A549 (cell line): ENCODE results near the gene CDH2.

Experiments used
- POLR2A ChIP-seq: IDR thresholded peaks from 2 replicates; pipeline ENCODE4 v1.6.1; 2012; ENCODE audit warnings: mild to moderate bottlenecking, low read length
- RAD21 ChIP-seq, 2 experiments: fragments of >200 bp in 1 of 2; sonication (Bioruptor Twin) in 1 of 2; formaldehyde crosslinking in 1 of 2; IDR thresholded peaks in 1 of 2; conservative IDR thresholded peaks in 1 of 2; 2 replicates in 1 of 2; 3 replicates in 1 of 2; pipeline ENCODE4 v1.6.1; 2012 to 2018; ENCODE audit warnings: inconsistent platforms in 1 of 2

DNA sequence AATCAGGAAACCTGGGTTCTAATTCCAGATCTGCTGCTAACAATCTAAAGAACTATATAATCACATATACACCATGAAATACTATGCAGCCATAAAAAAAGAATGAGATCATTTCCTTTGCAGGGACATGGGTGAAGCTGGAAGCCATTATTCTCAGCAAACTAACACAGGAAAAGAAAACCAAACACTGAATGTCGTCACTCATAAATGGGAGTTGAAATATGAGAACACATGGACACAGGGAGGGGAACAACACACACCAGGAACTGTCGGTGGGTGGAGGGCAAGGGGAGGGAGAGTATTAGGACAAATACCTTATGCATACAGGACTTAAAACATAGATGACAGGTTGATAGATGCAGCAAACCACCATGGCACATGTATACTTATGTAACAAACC lies 33.2 kb downstream of the CDH2 start:
- no peak for TF ChIP-seq POLR2A
- TF ChIP-seq RAD21 (conservative IDR thresholded peaks at IDR 0.05 in 1 of 2, IDR thresholded peaks at IDR 0.05 in 1 of 2): no peak
